GM12878 (cell line): Measurements from ENCODE around the gene ATXN7L3B.

Source experiments
- CBFB ChIP-seq: IDR thresholded peaks from 2 replicates; pipeline ENCODE4 v1.6.1; 2016; ENCODE audit warnings: antibody characterized with exemption, low read depth
- CHD2 ChIP-seq: IDR thresholded peaks from 2 replicates; pipeline ENCODE4 v1.6.1; 2011; ENCODE audit warnings: low read depth, low read length, improper control_type of control experiment, borderline replicate concordance
- CREB1 ChIP-seq: IDR thresholded peaks from 2 replicates; pipeline ENCODE4 v1.6.1; 2012; ENCODE audit warnings: low read depth, mild to moderate bottlenecking, inconsistent platforms
- CTCF ChIP-seq, 3 experiments: IDR thresholded peaks in 2 of 3; conservative IDR thresholded peaks in 1 of 3; 2 replicates each; pipeline ENCODE4 v1.5.1; 2011; ENCODE audit warnings: low read depth in 3 of 3, low read length in 3 of 3, mild to moderate bottlenecking in 3 of 3, control low read depth in 2 of 3, moderate library complexity in 2 of 3, inconsistent platforms in 1 of 3, mixed read lengths in 1 of 3; ENCODE audit not compliant: control insufficient read depth in 2 of 3, insufficient read depth in 1 of 3; ENCODE audit errors: extremely low read depth in 1 of 3
- HCFC1 ChIP-seq: fragments of 150-350 bp; IDR thresholded peaks from 2 replicates; pipeline ENCODE4 v1.6.1; 2014; ENCODE audit warnings: low read length
- JUNB ChIP-seq: IDR thresholded peaks from 2 replicates; pipeline ENCODE4 v1.6.1; 2016; ENCODE audit warnings: antibody characterized with exemption, mild to moderate bottlenecking
- POLR2A ChIP-seq: IDR thresholded peaks from 2 replicates; pipeline ENCODE4 v1.6.1; 2011; ENCODE audit warnings: low read depth, mild to moderate bottlenecking, low read length
- TAF1 ChIP-seq: IDR thresholded peaks from 2 replicates; pipeline ENCODE4 v1.6.1; 2011; ENCODE audit warnings: mild to moderate bottlenecking, low read depth, low read length, borderline replicate concordance
- USF2 ChIP-seq: IDR thresholded peaks from 2 replicates; pipeline ENCODE4 v1.6.1; 2011; ENCODE audit warnings: low read depth, low read length, improper control_type of control experiment, borderline replicate concordance
- TF ChIP-seq, protein P1 (sequence below): fragments of 450-650 bp; IDR thresholded peaks from 2 replicates; pipeline ENCODE4 v1.6.1; 2014; ENCODE audit warnings: mild to moderate bottlenecking

DNA sequence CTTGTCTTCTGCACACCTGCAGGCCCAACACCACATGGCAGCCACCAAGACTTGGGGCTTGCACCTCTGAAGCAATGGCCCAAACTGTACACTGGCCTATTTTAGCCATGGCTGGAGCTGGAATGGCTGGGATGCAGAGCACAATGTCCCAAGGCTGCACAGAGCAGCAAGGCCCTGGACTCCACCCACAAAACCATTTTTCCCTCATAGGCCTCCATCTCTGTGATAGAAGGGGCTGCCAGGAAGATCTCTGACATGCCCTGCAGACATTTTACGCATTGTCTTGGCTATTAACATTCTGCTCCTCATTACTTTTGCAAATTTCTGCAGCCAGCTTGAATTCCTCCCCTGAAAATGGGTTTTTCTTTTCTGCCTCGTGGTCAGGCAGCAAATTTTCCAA lies 22.1 kb downstream of the ATXN7L3B start:
- TF ChIP-seq, protein P1, sequence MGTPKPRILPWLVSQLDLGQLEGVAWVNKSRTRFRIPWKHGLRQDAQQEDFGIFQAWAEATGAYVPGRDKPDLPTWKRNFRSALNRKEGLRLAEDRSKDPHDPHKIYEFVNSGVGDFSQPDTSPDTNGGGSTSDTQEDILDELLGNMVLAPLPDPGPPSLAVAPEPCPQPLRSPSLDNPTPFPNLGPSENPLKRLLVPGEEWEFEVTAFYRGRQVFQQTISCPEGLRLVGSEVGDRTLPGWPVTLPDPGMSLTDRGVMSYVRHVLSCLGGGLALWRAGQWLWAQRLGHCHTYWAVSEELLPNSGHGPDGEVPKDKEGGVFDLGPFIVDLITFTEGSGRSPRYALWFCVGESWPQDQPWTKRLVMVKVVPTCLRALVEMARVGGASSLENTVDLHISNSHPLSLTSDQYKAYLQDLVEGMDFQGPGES = no peak
- TF ChIP-seq POLR2A = no peak
- TF ChIP-seq CREB1 = no peak
- no peak for TF ChIP-seq USF2
- no peak for TF ChIP-seq JUNB
- no peak for TF ChIP-seq CTCF (IDR thresholded peaks at IDR 0.05 in 2 of 3, conservative IDR thresholded peaks at IDR 0.05 in 1 of 3; ENCODE audit: control insufficient read depth in 2 of 3, extremely low read depth in 1 of 3, insufficient read depth in 1 of 3, low read depth in 3 of 3, low read length in 3 of 3)
- no peak for TF ChIP-seq HCFC1
- no peak for TF ChIP-seq CHD2
- no peak for TF ChIP-seq TAF1
- no peak for TF ChIP-seq CBFB
